Memory B cell (primary cell): ENCODE measurements around the gene AMFR.

Experiments
- ATAC-seq: fragments of 150-1000 bp; cut with Tn5 transposase; 2 replicates; pipeline ENCODE4 v1.10.0; 2021; ENCODE audit warnings: low read depth, mild to moderate bottlenecking, moderate library complexity
- DNase-seq, 2 donors: peaks; one replicate each; pipeline ENCODE4 v3.0.0; 2022; ENCODE audit warnings: low spot score in 2 of 2
- H3K27ac Mint-ChIP-seq: one replicate; pipeline ENCODE4 v1.8.0; 2022; ENCODE audit warnings: mild to moderate bottlenecking, moderate library complexity, mixed read lengths
- H3K27me3 Mint-ChIP-seq: one replicate; pipeline ENCODE4 v1.8.0; 2022; ENCODE audit warnings: mixed read lengths
- H3K36me3 Mint-ChIP-seq: one replicate; pipeline ENCODE4 v1.8.0; 2022; ENCODE audit warnings: mild to moderate bottlenecking, mixed read lengths
- H3K4me1 Mint-ChIP-seq: one replicate; pipeline ENCODE4 v1.8.0; 2022; ENCODE audit warnings: mixed read lengths
- H3K4me3 Mint-ChIP-seq: one replicate; pipeline ENCODE4 v1.8.0; 2022; ENCODE audit warnings: mild to moderate bottlenecking, moderate library complexity, mixed read lengths
- H3K9me3 Mint-ChIP-seq: one replicate; pipeline ENCODE4 v1.8.0; 2022; ENCODE audit warnings: mixed read lengths

AMFR gene

GRCh38 chr16:56370185-56370874, 55.0 kb downstream of the AMFR start:
- ATAC-seq (no peak), DNase-seq (no peak)
- Mint-ChIP-seq H3K4me1 (peaks cover 12% of the 10 kb centered on the region), H3K9me3 (no peaks in the 10 kb centered on the region), H3K36me3 (peaks cover 34% of the 10 kb centered on the region), H3K27ac (no peak overlapping the region), H3K27me3 (no peaks in the 10 kb centered on the region), H3K4me3 (no peak overlapping the region)

- Mint-ChIP-seq H3K27me3 (no peaks in the 10 kb centered on the region), H3K27ac (no peak overlapping the region), H3K4me3 (no peak overlapping the region), H3K36me3 (peaks cover 27% of the 10 kb centered on the region), H3K4me1 (peaks cover 9% of the 10 kb centered on the region), H3K9me3 (no peaks in the 10 kb centered on the region)
- DNase-seq (no peak), ATAC-seq (no peak)
Observed at GRCh38 chr16:56369202-56369601, 56.1 kb downstream of the AMFR start.

- no peak for ATAC-seq
- no peak overlapping the region for H3K27ac Mint-ChIP-seq
- H3K4me3 Mint-ChIP-seq, result no peak overlapping the region
- no peaks in the 10 kb centered on the region for H3K9me3 Mint-ChIP-seq
- H3K27me3 Mint-ChIP-seq, result no peaks in the 10 kb centered on the region
- H3K36me3 Mint-ChIP-seq, result peaks cover 25% of the 10 kb centered on the region
- DNase-seq, result no peak
- H3K4me1 Mint-ChIP-seq, result peaks cover 9% of the 10 kb centered on the region
Observed at GRCh38 chr16:56368545-56368944, 56.8 kb downstream of the AMFR start.

GRCh38 chr16:56367764-56368163, 57.6 kb downstream of the AMFR start:
- DNase-seq (no peak), ATAC-seq (no peak)
- peaks cover 22% of the 10 kb centered on the region for H3K36me3 Mint-ChIP-seq
- H3K27me3 Mint-ChIP-seq, result no peaks in the 10 kb centered on the region
- no peaks in the 10 kb centered on the region for H3K9me3 Mint-ChIP-seq
- H3K4me3 Mint-ChIP-seq, result no peak overlapping the region
- H3K27ac Mint-ChIP-seq, result no peak overlapping the region
- peaks cover 5% of the 10 kb centered on the region for H3K4me1 Mint-ChIP-seq

- peaks cover 23% of the 10 kb centered on the region for H3K36me3 Mint-ChIP-seq
- no peaks in the 10 kb centered on the region for H3K27me3 Mint-ChIP-seq
Observed at GRCh38 chr16:56366945-56367344, 58.4 kb downstream of the AMFR start.

GRCh38 chr16:56365552-56365951, 59.8 kb downstream of the AMFR start:
- DNase-seq (no peak), ATAC-seq (no peak)
- Mint-ChIP-seq H3K9me3 (no peaks in the 10 kb centered on the region), H3K27ac (no peak overlapping the region), H3K27me3 (no peaks in the 10 kb centered on the region), H3K36me3 (peaks cover 23% of the 10 kb centered on the region), H3K4me1 (no peaks in the 10 kb centered on the region), H3K4me3 (no peak overlapping the region)

More at GRCh38 chr16:56366945-56367344, 58.4 kb downstream of the AMFR start:
- Mint-ChIP-seq H3K4me1 (no peaks in the 10 kb centered on the region), H3K4me3 (no peak overlapping the region), H3K27ac (no peak overlapping the region), H3K9me3 (no peaks in the 10 kb centered on the region)
- ATAC-seq (no peak), DNase-seq (no peak)

GRCh38 chr16:56364865-56365264, 60.5 kb downstream of the AMFR start:
- H3K9me3 Mint-ChIP-seq, result no peaks in the 10 kb centered on the region
- H3K4me3 Mint-ChIP-seq, result no peak overlapping the region
- peak overlapping the region; percentile 17 for H3K27ac Mint-ChIP-seq
- no peaks in the 10 kb centered on the region for H3K27me3 Mint-ChIP-seq
- peaks cover 22% of the 10 kb centered on the region for H3K36me3 Mint-ChIP-seq
- DNase-seq (no peak), ATAC-seq (no peak)
- H3K4me1 Mint-ChIP-seq, result no peaks in the 10 kb centered on the region

GRCh38 chr16:56363781-56364565, 61.4 kb downstream of the AMFR start:
- DNase-seq (no peak), ATAC-seq (no peak)
- H3K9me3 Mint-ChIP-seq, result no peaks in the 10 kb centered on the region
- H3K4me1 Mint-ChIP-seq, result no peaks in the 10 kb centered on the region
- no peak overlapping the region for H3K4me3 Mint-ChIP-seq
- H3K27ac Mint-ChIP-seq, result peak overlapping the region; percentile 17
- H3K36me3 Mint-ChIP-seq, result peaks cover 22% of the 10 kb centered on the region
- no peaks in the 10 kb centered on the region for H3K27me3 Mint-ChIP-seq

GRCh38 chr16:56363181-56363716, 62.1 kb downstream of the AMFR start:
- DNase-seq (no peak), ATAC-seq (no peak)
- Mint-ChIP-seq H3K27me3 (no peaks in the 10 kb centered on the region), H3K36me3 (peaks cover 19% of the 10 kb centered on the region), H3K27ac (no peak overlapping the region), H3K4me1 (no peaks in the 10 kb centered on the region), H3K4me3 (no peak overlapping the region), H3K9me3 (no peaks in the 10 kb centered on the region)

GRCh38 chr16:56362706-56363105, 62.6 kb downstream of the AMFR start:
- H3K27ac Mint-ChIP-seq, result no peak overlapping the region
- peaks cover 3% of the 10 kb centered on the region for H3K4me1 Mint-ChIP-seq

GRCh38 chr16:56362057-56362655, 63.2 kb downstream of the AMFR start:
- Mint-ChIP-seq H3K9me3 (no peaks in the 10 kb centered on the region), H3K4me3 (no peak overlapping the region), H3K27ac (no peak overlapping the region), H3K4me1 (peaks cover 9% of the 10 kb centered on the region), H3K36me3 (peaks cover 13% of the 10 kb centered on the region), H3K27me3 (no peaks in the 10 kb centered on the region)
- DNase-seq (no peak), ATAC-seq (no peak)

More at GRCh38 chr16:56362706-56363105, 62.6 kb downstream of the AMFR start:
- Mint-ChIP-seq H3K27me3 (no peaks in the 10 kb centered on the region), H3K4me3 (no peak overlapping the region), H3K9me3 (no peaks in the 10 kb centered on the region), H3K36me3 (peaks cover 18% of the 10 kb centered on the region)
- ATAC-seq, result no peak
- DNase-seq, result no peak

GRCh38 chr16:56360117-56361008, 65.0 kb downstream of the AMFR start:
- ATAC-seq, result no peak
- H3K4me3 Mint-ChIP-seq, result no peak overlapping the region
- peaks cover 10% of the 10 kb centered on the region for H3K36me3 Mint-ChIP-seq
- H3K4me1 Mint-ChIP-seq, result peaks cover 18% of the 10 kb centered on the region
- H3K27ac Mint-ChIP-seq, result peak overlapping the region; percentile 51
- no peaks in the 10 kb centered on the region for H3K27me3 Mint-ChIP-seq
- H3K9me3 Mint-ChIP-seq, result no peaks in the 10 kb centered on the region
- no peak for DNase-seq

GRCh38 chr16:56357765-56358322, 67.5 kb downstream of the AMFR start:
- peaks cover 18% of the 10 kb centered on the region for H3K4me1 Mint-ChIP-seq
- ATAC-seq, result no peak
- peak overlapping the region; percentile 11 for H3K27ac Mint-ChIP-seq

More at GRCh38 chr16:56357765-56358322, 67.5 kb downstream of the AMFR start:
- no peaks in the 10 kb centered on the region for H3K27me3 Mint-ChIP-seq
- H3K4me3 Mint-ChIP-seq, result peak overlapping the region; percentile 73
- H3K36me3 Mint-ChIP-seq, result peaks cover 10% of the 10 kb centered on the region
- no peaks in the 10 kb centered on the region for H3K9me3 Mint-ChIP-seq
- DNase-seq, result no peak
